ELR (cell line): ENCODE measurements around the gene ZBTB7C.
"Not testable (repeated sequence)": the region's sequence is repeated elsewhere in the genome, so short reads cannot be mapped to it uniquely, and the experiment has no call there.

Experiments used
- DNase-seq: peaks from one replicate; pipeline ENCODE4 v3.0.0-alpha.2; 2015; ENCODE audit warnings: low read depth

ZBTB7C gene

DNA sequence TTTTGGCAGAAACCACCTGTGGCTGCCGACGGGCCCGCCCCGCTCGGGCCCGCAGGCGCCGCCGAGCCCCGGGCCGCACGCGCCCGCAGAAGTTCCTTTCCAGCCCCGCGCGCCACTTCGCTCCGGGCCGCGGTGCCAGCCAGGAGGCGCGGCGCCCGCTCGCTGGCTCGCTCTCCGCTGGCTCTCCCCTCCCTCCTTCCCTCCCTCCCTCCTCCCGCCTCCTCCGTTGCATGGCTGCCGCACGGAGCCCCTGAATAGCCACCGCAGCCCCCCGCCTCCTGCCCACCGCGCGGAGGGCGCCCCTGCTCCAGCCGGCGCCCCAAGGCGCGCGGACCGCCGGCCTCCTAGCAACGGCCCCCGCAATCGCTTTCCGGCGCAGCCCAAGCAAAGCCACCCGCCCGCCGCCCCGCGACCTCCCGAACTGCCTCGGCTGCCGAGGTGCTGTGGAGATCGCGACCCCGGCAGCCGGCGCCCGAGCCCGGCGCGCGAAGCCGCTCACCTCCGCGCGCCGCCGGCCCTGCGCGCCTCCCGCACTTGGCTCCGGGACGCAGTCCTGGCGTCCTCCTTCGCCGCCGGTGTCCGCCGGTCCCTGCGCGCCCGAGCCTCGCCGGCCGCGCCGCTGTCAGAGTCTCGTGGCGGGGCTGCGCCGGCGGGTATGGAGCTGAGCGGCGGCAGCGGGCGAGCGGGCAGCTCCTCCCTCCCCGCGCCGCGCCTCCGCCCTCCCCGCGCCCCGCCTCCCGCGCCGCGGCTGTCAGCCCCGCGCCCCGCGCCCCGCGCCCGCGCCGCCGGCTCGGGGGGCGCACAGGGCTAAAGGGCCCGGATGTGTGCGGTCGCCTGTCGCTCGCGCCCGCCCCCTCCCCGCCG, at the start of gene ZBTB7C:
Gene ZBTB7C (minus strand): TSS at position 657 of the 864 bp plus-strand sequence.
- peak; percentile 33 for DNase-seq

DNA sequence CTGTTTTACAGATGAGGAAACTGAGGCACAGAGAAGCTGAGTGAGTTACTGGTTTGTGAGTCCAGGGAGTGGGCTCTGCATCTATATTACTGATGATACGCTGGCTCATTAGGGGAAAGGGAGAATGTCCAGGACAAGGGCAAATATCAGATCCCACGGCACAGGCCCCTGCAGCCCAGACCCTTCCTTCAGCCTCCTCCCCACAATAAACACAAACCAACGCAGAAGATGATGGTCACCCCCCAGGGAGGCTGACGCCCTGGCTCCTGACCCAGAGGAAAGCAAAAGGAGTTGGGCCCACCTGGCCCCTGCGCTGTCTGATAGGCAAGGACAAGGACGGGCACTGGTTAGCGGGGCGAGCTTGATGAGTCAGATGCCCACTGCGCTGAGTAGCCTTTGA, 47.7 kb upstream of the ZBTB7C start:
- no peak for DNase-seq

GRCh38 chr18:48455555-48456478, 46.6 kb upstream of the ZBTB7C start:
- peak; percentile 73 for DNase-seq

GRCh38 chr18:48454261-48454757, 45.1 kb upstream of the ZBTB7C start:
- DNase-seq = no peak

- DNase-seq = no peak
These were observed 44.3 kb upstream of the ZBTB7C start for GRCh38 chr18:48453330-48454066.

- no peak for DNase-seq
These were observed 43.7 kb upstream of the ZBTB7C start for GRCh38 chr18:48452861-48453323.

DNA sequence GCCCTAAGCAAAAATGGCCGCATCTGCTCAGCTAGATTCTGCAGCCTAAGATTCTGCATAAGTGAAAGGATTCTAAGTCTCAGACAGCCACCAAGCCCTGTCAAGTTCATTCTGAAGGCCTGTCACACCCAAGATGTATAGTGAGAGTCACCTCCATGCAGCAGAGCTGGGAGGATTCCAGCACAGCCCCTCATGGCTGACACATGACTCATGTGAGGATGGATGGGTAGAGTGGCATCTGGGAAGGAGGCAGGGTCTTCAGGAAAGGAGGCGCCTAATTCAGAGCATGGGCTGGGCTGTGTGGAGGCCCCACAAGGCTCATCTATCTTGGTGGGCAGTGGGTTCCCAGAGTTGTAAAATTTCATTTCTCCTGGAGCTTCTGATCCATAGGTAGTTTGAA, 41.5 kb upstream of the ZBTB7C start:
- DNase-seq = no peak

- DNase-seq = peak; percentile 77
These were observed 37.5 kb upstream of the ZBTB7C start for GRCh38 chr18:48446582-48447225.

GRCh38 chr18:48445540-48445939, 36.4 kb upstream of the ZBTB7C start:
- peak; percentile 83 for DNase-seq

- peak; percentile 19 for DNase-seq
These were observed 33.6 kb upstream of the ZBTB7C start for GRCh38 chr18:48442761-48443160.

GRCh38 chr18:48441405-48441881, 32.3 kb upstream of the ZBTB7C start:
- no peak for DNase-seq

GRCh38 chr18:48440924-48441323, 31.7 kb upstream of the ZBTB7C start:
- no peak for DNase-seq

GRCh38 chr18:48436907-48437306, 27.7 kb upstream of the ZBTB7C start:
- DNase-seq = no peak

GRCh38 chr18:48434382-48434781, 25.2 kb upstream of the ZBTB7C start:
- DNase-seq = not testable (repeated sequence)

DNA sequence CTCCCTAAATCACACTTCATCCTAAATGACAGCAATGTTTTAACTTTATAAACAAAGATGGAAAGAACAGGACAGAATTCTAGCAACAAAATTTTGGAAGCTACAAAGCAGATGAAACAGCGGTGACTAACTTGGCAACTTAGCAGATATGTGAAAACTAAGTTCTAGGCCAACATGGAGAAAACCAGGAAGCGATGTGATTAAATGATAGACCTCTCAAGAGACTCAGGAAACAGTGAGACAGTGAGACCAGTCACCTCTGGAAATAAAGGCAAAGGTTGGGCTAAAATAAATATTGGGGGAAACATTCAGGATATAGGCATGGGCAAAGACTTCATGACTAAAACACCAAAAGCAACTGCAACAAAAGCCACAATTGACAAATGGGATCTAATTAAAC, 24.4 kb upstream of the ZBTB7C start:
- no peak for DNase-seq

- DNase-seq = no peak
These were observed 21.0 kb upstream of the ZBTB7C start for GRCh38 chr18:48430150-48430549.

GRCh38 chr18:48428475-48429177, 19.4 kb upstream of the ZBTB7C start:
- DNase-seq = no peak

GRCh38 chr18:48422947-48423378, 13.8 kb upstream of the ZBTB7C start:
- DNase-seq = no peak

DNA sequence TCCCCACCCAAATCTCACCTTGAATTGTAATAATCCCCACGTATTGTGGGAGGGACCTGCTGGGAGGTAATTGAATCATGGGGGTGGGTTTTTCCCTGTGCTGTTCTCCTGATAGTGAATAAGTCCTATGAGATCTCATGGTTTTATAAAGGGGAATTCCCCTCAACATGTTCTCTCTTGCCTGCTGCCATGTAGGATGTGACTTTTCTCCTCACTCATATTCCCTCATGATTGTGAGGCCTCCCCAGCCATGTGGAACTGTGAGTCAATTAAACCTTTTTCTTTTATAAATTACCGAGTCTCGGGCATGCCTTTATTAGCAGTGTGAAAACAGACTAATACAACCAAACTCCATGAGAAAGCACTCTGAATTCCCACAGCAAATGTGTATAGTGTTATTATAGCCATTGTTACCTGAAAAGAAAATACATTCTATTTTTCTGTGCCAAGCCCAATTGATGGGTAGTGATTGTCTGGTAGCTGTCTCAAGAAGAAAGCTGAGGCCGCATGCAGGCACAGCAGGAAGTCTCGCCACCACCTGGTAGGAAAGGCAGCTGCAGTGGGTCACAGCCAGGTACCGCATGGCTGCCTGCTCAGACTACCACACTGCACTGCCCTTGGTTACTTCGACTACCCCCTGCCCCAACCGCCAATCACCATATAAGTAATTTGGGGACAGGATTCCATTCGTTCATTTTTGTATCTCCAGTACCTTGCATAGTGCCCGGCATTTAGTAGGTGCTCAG, 10.3 kb upstream of the ZBTB7C start:
- DNase-seq = no peak
